GM23248 (cell line): Measurements from ENCODE around the gene UBASH3B. TPM values are rescaled to one million over a fixed set of nuclear protein-coding genes. Genes with fewer than 3 reads are reported as not detected.

ENCODE experiments used
- DNase-seq: peaks from one replicate; pipeline ENCODE4 v3.0.0-alpha.2; 2015
- H2AFZ ChIP-seq: fragments of 200-600 bp; sonication (generic); 2 replicates; pipeline ENCODE4 v1.6.1; 2016; ENCODE audit warnings: antibody characterized with exemption
- H3F3A ChIP-seq: fragments of 200-600 bp; sonication (generic); 2 replicates; pipeline ENCODE4 v1.6.1; 2016; ENCODE audit warnings: mild to moderate bottlenecking, antibody characterized with exemption, mixed run types; ENCODE audit not compliant: insufficient read depth
- H3K27ac ChIP-seq: fragments of 200-600 bp; sonication (generic); 2 replicates; pipeline ENCODE4 v1.5.1; 2016; ENCODE audit warnings: mild to moderate bottlenecking
- H3K27me3 ChIP-seq: fragments of 200-600 bp; sonication (generic); replicated peaks from 2 replicates; pipeline ENCODE4 v1.6.1; 2016; ENCODE audit warnings: mild to moderate bottlenecking; ENCODE audit not compliant: insufficient read depth
- H3K36me3 ChIP-seq: fragments of 200-600 bp; sonication (generic); 2 replicates; pipeline ENCODE4 v1.6.1; 2016; ENCODE audit warnings: low read depth, mild to moderate bottlenecking
- H3K4me1 ChIP-seq: fragments of 200-600 bp; sonication (generic); 2 replicates; pipeline ENCODE4 v1.6.1; 2016; ENCODE audit warnings: mild to moderate bottlenecking; ENCODE audit not compliant: insufficient read depth
- H3K4me2 ChIP-seq: fragments of 200-600 bp; sonication (generic); one replicate; pipeline ENCODE4 v1.6.1; 2016; ENCODE audit warnings: mild to moderate bottlenecking; ENCODE audit not compliant: unreplicated experiment
- H3K4me3 ChIP-seq: fragments of 200-600 bp; sonication (generic); 2 replicates; pipeline ENCODE4 v1.5.1; 2016; ENCODE audit warnings: mild to moderate bottlenecking
- H3K79me2 ChIP-seq: fragments of 200-600 bp; sonication (generic); 2 replicates; pipeline ENCODE4 v1.6.1; 2016; ENCODE audit warnings: mild to moderate bottlenecking; ENCODE audit not compliant: insufficient read depth
- H3K9ac ChIP-seq: fragments of 200-600 bp; sonication (generic); 2 replicates; pipeline ENCODE4 v1.6.1; 2016; ENCODE audit warnings: mild to moderate bottlenecking
- H3K9me2 ChIP-seq: fragments of 200-600 bp; sonication (generic); 2 replicates; pipeline ENCODE4 v1.6.1; 2016; ENCODE audit warnings: mixed run types, mild to moderate bottlenecking, moderate library complexity; ENCODE audit not compliant: insufficient read depth
- H3K9me3 ChIP-seq: fragments of 200-600 bp; sonication (generic); one replicate; pipeline ENCODE4 v1.6.1; 2017; ENCODE audit warnings: low read depth
- H4K20me1 ChIP-seq: fragments of 200-600 bp; sonication (generic); 2 replicates; pipeline ENCODE4 v1.6.0; 2016; ENCODE audit not compliant: insufficient read depth
- EZH2 ChIP-seq: fragments of 200-600 bp; sonication (generic); IDR thresholded peaks from 2 replicates; pipeline ENCODE4 v1.6.1; 2018; ENCODE audit warnings: antibody characterized with exemption, mild to moderate bottlenecking; ENCODE audit not compliant: insufficient read depth, poor library complexity, severe bottlenecking
- EZH2phosphoT487 ChIP-seq: fragments of 200-600 bp; sonication (generic); IDR thresholded peaks from 2 replicates; pipeline ENCODE4 v1.6.1; 2018; ENCODE audit warnings: antibody characterized with exemption, moderate library complexity, mild to moderate bottlenecking, low read depth; ENCODE audit not compliant: insufficient read depth
- WGBS, 2 experiments: methylation state at CpG; one replicate each; pipeline ENCODE4 v1.1.6; 2015 to 2017; ENCODE audit warnings: low lambda C conversion rate in 2 of 2, low coverage in 1 of 2; ENCODE audit errors: missing lambda C conversion rate in 2 of 2; 5-methylcytosine and 5-hydroxymethylcytosine counted together
- in situ Hi-C: fragments of 300-500 bp; cut with MboI; formaldehyde crosslinking; loops from 2 replicates; pipeline ENCODE4 v1.15.0; 2020
- polyA plus RNA-seq: library from polyadenylated mRNA; unstranded; fragments of >200 nt; fragmentation: Nextera tagmentation; extraction: Ambion mirVana; gene quantifications from 2 replicates; pipeline ENCODE4 v1.2.1, GENCODE V29; 2016
- total RNA-seq: library from RNA; depleted of rRNA; stranded (reverse); fragments of >200 nt; shearing (Covaris generic); gene quantifications from 2 replicates; pipeline ENCODE4 v1.2.3, GENCODE V29; 2014

UBASH3B gene
- total and polyA plus RNA-seq, 2 experiments from 2014 or later: 15.5 to 19.7 TPM

- H3K79me2 ChIP-seq: peaks cover 73% of the 10 kb centered on the region
- H3K27me3 ChIP-seq: no peaks in the 10 kb centered on the region
- peaks cover 37% of the 10 kb centered on the region for H3K4me1 ChIP-seq
- H3K9me3 ChIP-seq: no peaks in the 10 kb centered on the region
- H3K9me2 ChIP-seq: no peaks in the 10 kb centered on the region
- H3K36me3 ChIP-seq: no peaks in the 10 kb centered on the region
- no peaks in the 10 kb centered on the region for H4K20me1 ChIP-seq
- TF ChIP-seq EZH2phosphoT487: no peak
- TF ChIP-seq EZH2: no peak
- no peak overlapping the region for H3K4me3 ChIP-seq
- in situ Hi-C loops: no loop called here
- no peak overlapping the region for H2AFZ ChIP-seq
- H3K27ac ChIP-seq: no peak overlapping the region
- WGBS, 2 experiments: 96 to 97% methylated on average over 8 of the region's 8 CpGs
- H3K4me2 ChIP-seq: no peak overlapping the region
- no peak for DNase-seq
- peaks cover 28% of the 10 kb centered on the region for H3F3A ChIP-seq
- no peak overlapping the region for H3K9ac ChIP-seq
Observed at GRCh38 chr11:122703541-122704272, 48.2 kb downstream of the UBASH3B start.

- H3K4me3 ChIP-seq: no peak overlapping the region
- H3F3A ChIP-seq: peaks cover 45% of the 10 kb centered on the region
- H3K9me3 ChIP-seq: no peaks in the 10 kb centered on the region
- no peak for TF ChIP-seq EZH2phosphoT487
- TF ChIP-seq EZH2: no peak
- H3K27ac ChIP-seq: peak overlapping the region; percentile 97
- DNase-seq: no peak
- in situ Hi-C loops: no loop called here
- H2AFZ ChIP-seq: no peak overlapping the region
- no peak overlapping the region for H3K4me2 ChIP-seq
- peaks cover 53% of the 10 kb centered on the region for H3K4me1 ChIP-seq
- H3K9me2 ChIP-seq: no peaks in the 10 kb centered on the region
- peaks cover 56% of the 10 kb centered on the region for H3K79me2 ChIP-seq
- WGBS, 2 experiments: 94 to 99% methylated on average over 7 of the region's 7 CpGs
- H3K27me3 ChIP-seq: no peaks in the 10 kb centered on the region
- H3K36me3 ChIP-seq: no peaks in the 10 kb centered on the region
- H3K9ac ChIP-seq: no peak overlapping the region
- no peaks in the 10 kb centered on the region for H4K20me1 ChIP-seq
Observed at GRCh38 chr11:122705396-122705795, 49.9 kb downstream of the UBASH3B start.

GRCh38 chr11:122706291-122707088 is 51.0 kb downstream of the UBASH3B start:
- Histone ChIP-seq H3K36me3 (no peaks in the 10 kb centered on the region), H3K4me3 (no peak overlapping the region), H3K79me2 (peaks cover 55% of the 10 kb centered on the region), H3K27me3 (no peaks in the 10 kb centered on the region), H3K4me2 (peak overlapping the region; percentile 68), H3K4me1 (peaks cover 54% of the 10 kb centered on the region), H3K9me2 (no peaks in the 10 kb centered on the region), H2AFZ (no peak overlapping the region), H4K20me1 (no peaks in the 10 kb centered on the region), H3K9ac (peak overlapping the region; percentile 66), H3K9me3 (no peaks in the 10 kb centered on the region), H3F3A (peaks cover 55% of the 10 kb centered on the region), H3K27ac (peak overlapping the region; percentile 97)
- no peak for TF ChIP-seq EZH2phosphoT487
- no peak for TF ChIP-seq EZH2
- DNase-seq: peak; percentile 90
- in situ Hi-C loops: no loop called here
- WGBS, 2 experiments: 71 to 78% methylated on average over 3 of the region's 3 CpGs

DNA sequence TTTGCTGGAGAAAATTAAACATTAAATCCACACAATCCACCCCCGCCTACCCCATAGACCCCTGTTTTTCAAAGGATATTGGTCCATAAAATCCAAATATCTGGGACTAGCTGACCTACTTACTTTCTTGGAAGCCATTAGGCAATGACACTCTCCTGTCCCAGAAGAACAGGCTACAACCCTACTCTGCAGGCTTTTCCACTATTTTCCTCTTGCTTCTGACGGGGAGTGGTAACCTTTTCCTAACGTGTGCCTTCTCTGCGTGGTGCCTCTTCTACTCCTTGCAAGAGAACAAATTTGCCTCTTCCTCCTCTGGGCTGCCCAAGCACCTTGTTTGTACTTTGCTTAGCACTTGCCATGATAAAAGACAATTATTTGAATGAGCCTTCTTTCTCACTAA is 51.6 kb downstream of the UBASH3B start:
- peak overlapping the region; percentile 66 for H3K9ac ChIP-seq

More for the DNA sequence above, 51.6 kb downstream of the UBASH3B start:
- in situ Hi-C loops: no loop called here
- H3K27ac ChIP-seq: peak overlapping the region; percentile 97
- peak; percentile 24 for DNase-seq
- TF ChIP-seq EZH2phosphoT487 (no peak), EZH2 (no peak)
- no peaks in the 10 kb centered on the region for H3K27me3 ChIP-seq
- H3K36me3 ChIP-seq: no peaks in the 10 kb centered on the region
- no peak overlapping the region for H3K4me3 ChIP-seq
- peaks cover 50% of the 10 kb centered on the region for H3K79me2 ChIP-seq
- H4K20me1 ChIP-seq: no peaks in the 10 kb centered on the region
- H3K9me2 ChIP-seq: no peaks in the 10 kb centered on the region
- H3F3A ChIP-seq: peaks cover 60% of the 10 kb centered on the region
- peak overlapping the region; percentile 68 for H3K4me2 ChIP-seq
- H3K4me1 ChIP-seq: peaks cover 60% of the 10 kb centered on the region
- no peaks in the 10 kb centered on the region for H3K9me3 ChIP-seq
- H2AFZ ChIP-seq: no peak overlapping the region
- WGBS, 2 experiments: 91 to 94% methylated on average over 4 of the region's 4 CpGs
